Spinal cord (tissue), 10 donors: ENCODE results near the gene SERPINB6. TPM values are rescaled to one million over a fixed set of nuclear protein-coding genes. Genes with fewer than 3 reads are reported as not detected.
A peak's percentile ranks its signal among the peaks of the same experiment; 100 is the strongest.

Source experiments
- DNase-seq, 6 donors: peaks; one replicate each; pipeline versions ENCODE4 v3.0.0 to v3.0.0-alpha.2; 2013 to 2015; ENCODE audit warnings: low spot score in 6 of 6, low read depth in 4 of 6
- H3K27ac ChIP-seq: one replicate; pipeline ENCODE4 v1.5.1; 2013; ENCODE audit warnings: low read depth, low read length, control low read depth
- H3K27me3 ChIP-seq: one replicate; pipeline ENCODE4 v1.6.1; 2013; ENCODE audit warnings: low read length; ENCODE audit not compliant: control insufficient read depth, insufficient read depth
- H3K36me3 ChIP-seq: one replicate; pipeline ENCODE4 v1.6.1; 2013; ENCODE audit warnings: low read length; ENCODE audit not compliant: control insufficient read depth, insufficient read depth
- H3K4me1 ChIP-seq: one replicate; pipeline ENCODE4 v1.6.1; 2013; ENCODE audit warnings: low read length; ENCODE audit not compliant: control insufficient read depth, insufficient read depth
- H3K4me3 ChIP-seq: one replicate; pipeline ENCODE4 v1.5.1; 2013; ENCODE audit warnings: low read depth, low read length, control low read depth
- H3K9me3 ChIP-seq: one replicate; pipeline ENCODE4 v1.6.1; 2013; ENCODE audit warnings: low read length; ENCODE audit not compliant: control insufficient read depth, insufficient read depth
- WGBS: methylation state at CpG from one replicate; pipeline ENCODE4 v1.1.5; 2013; ENCODE audit warnings: missing lambda C conversion rate; ENCODE audit not compliant: insufficient coverage; 5-methylcytosine and 5-hydroxymethylcytosine counted together
- polyA plus RNA-seq, 2 donors: library from polyadenylated mRNA; unstranded; fragments of 120-200 nt; gene quantifications; one replicate each; pipeline ENCODE4 v1.2.1, GENCODE V29; 2013; ENCODE audit not compliant: insufficient read length in 2 of 2
- total RNA-seq, 2 donors: library from RNA; depleted of rRNA in 1 of 2; stranded (reverse); fragments of 120-200 nt in 1 of 2; fragments of >200 nt in 1 of 2; gene quantifications; one replicate each; pipeline versions ENCODE4 v1.2.3 to v1.2.4, GENCODE V29; 2013 to 2014
- donor health status: healthy.

SERPINB6 gene
- total and polyA plus RNA-seq, 4 donors, result 43.1 to 82.5 (median 76.8) TPM

DNA sequence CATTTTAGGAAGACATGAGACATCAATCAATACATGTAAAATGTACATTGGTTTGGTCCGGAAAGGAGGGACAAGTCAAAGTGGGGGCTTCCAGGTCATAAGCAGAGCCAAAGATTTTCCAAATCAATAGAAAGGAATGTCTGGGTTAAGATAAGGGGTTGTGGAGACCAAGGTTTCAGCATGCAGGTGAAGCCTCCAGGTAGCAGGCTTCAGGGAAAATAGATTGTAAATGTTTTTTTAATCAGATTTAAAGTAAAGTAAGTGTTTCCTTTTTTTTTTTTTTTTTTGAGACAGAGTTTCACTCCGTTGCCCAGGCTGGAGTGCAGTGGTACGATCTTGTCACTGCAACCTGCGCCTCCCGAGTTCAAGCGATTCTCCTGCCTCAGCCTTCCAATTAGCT, 51.5 kb downstream of the SERPINB6 start:
- DNase-seq, result no peak
- Histone ChIP-seq H3K36me3 (no peaks in the 10 kb centered on the region), H3K9me3 (no peaks in the 10 kb centered on the region), H3K27ac (no peak overlapping the region), H3K4me3 (no peak overlapping the region), H3K4me1 (peaks cover 4% of the 10 kb centered on the region), H3K27me3 (no peaks in the 10 kb centered on the region)
- WGBS, result 94% methylated on average over 5 of the region's 6 CpGs

DNA sequence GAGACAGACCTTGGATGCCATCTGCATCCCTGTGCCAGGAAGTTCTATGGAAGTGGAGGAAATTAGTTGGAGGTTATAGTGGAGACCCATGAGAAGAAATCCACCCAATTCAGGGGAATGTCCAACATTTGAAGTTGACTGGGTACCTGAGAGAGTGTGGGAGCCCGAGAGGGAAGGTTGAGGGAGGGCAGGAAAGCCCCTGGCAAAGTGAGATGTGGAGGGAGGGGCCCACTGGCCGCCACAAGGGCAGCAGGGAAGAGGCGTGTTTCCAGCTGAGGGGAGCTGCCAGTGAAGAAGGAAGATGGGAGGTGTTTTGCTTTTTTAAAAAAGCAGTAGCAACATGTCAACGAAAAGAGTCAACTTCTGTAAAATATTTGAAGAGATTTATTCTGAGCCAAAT, 52.0 kb downstream of the SERPINB6 start:
- Histone ChIP-seq H3K4me3 (no peak overlapping the region), H3K27ac (no peak overlapping the region), H3K27me3 (no peaks in the 10 kb centered on the region), H3K9me3 (no peaks in the 10 kb centered on the region), H3K4me1 (peaks cover 4% of the 10 kb centered on the region), H3K36me3 (no peaks in the 10 kb centered on the region)
- WGBS, result 86% methylated on average over 4 of the region's 4 CpGs
- no peak for DNase-seq

DNA sequence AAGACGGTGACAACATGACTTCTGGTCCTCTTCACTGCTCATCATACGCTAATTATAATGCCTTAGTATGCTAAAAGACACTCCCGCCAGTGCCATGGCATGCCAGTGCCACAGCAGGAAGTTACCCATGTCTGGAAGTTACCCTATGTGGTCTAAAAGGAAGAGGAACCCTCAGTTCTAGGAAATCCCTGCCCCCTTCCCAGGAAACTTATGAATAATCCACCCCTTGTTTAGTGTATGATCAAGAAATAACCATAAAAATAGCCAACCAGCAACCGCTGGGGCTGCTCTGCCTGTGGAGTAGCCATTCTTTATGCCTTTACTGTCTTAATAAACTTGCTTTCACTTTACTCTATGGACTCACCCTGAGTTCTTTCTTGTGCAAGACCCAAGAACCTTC, 52.4 kb downstream of the SERPINB6 start:
- Histone ChIP-seq H3K4me3 (no peak overlapping the region), H3K27ac (no peak overlapping the region), H3K36me3 (no peaks in the 10 kb centered on the region), H3K9me3 (no peaks in the 10 kb centered on the region), H3K4me1 (peaks cover 4% of the 10 kb centered on the region), H3K27me3 (no peaks in the 10 kb centered on the region)
- no peak for DNase-seq
- WGBS, result 80% methylated on average over 1 of the region's 4 CpGs

DNA sequence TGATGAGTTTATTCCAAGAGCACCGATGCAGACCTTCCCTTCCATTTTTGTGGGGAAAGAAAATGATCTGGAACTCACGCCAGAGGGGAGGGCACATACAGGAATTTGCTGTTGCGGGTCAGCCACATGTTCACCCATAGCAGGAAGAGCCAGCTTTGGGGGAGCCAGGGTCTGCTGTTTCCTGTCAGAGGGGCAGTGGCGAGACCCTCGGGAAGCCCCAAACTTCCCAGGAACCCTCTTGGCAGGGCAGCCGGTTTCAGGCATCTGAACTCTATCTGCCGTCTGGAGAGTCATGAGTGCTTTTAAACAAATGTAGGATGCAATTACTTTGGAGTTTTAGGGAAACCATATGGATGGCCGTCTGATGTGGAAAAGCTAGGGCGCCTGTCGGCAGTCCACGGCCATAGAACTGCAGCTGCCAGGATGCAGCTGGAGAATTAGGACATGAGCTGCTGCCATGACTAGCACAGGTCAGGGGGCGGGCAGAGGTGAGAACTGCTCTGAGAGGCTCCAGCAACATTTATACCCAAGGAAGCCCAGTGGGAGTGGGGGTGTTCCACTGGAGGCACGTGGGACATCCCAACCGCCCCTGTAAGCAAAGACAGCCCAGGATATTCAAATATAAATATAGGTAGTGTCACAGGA, 53.4 kb downstream of the SERPINB6 start:
- no peak overlapping the region for H3K27ac ChIP-seq
- H3K9me3 ChIP-seq, result no peaks in the 10 kb centered on the region
- WGBS, result 89% methylated on average over 12 of the region's 14 CpGs
- no peaks in the 10 kb centered on the region for H3K36me3 ChIP-seq
- H3K27me3 ChIP-seq, result no peaks in the 10 kb centered on the region
- no peak for DNase-seq
- no peak overlapping the region for H3K4me3 ChIP-seq
- peaks cover 4% of the 10 kb centered on the region for H3K4me1 ChIP-seq

DNA sequence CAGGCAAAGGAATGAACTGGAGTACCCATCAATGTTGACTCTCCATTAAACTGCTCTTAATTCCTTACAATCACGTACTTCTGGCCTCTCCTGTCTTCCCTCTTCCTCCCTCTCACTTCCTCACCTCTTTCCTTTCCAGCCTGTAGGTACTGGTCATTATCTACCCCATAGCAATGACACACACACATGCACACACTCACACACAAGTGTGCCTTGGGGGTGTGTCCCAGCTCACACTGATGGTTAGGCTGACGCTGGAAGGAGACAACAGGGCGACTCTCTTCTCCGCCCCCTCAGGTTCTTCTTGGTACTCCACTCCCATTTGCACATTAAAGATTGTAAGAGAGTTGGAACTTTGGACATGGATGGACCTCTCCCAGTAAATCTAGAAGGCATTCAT, 54.3 kb downstream of the SERPINB6 start:
- 64% methylated on average over 1 of the region's 4 CpGs for WGBS
- DNase-seq, result no peak
- no peaks in the 10 kb centered on the region for H3K27me3 ChIP-seq
- no peaks in the 10 kb centered on the region for H3K9me3 ChIP-seq
- no peaks in the 10 kb centered on the region for H3K36me3 ChIP-seq
- no peak overlapping the region for H3K27ac ChIP-seq
- H3K4me1 ChIP-seq, result peaks cover 4% of the 10 kb centered on the region
- H3K4me3 ChIP-seq, result no peak overlapping the region

DNA sequence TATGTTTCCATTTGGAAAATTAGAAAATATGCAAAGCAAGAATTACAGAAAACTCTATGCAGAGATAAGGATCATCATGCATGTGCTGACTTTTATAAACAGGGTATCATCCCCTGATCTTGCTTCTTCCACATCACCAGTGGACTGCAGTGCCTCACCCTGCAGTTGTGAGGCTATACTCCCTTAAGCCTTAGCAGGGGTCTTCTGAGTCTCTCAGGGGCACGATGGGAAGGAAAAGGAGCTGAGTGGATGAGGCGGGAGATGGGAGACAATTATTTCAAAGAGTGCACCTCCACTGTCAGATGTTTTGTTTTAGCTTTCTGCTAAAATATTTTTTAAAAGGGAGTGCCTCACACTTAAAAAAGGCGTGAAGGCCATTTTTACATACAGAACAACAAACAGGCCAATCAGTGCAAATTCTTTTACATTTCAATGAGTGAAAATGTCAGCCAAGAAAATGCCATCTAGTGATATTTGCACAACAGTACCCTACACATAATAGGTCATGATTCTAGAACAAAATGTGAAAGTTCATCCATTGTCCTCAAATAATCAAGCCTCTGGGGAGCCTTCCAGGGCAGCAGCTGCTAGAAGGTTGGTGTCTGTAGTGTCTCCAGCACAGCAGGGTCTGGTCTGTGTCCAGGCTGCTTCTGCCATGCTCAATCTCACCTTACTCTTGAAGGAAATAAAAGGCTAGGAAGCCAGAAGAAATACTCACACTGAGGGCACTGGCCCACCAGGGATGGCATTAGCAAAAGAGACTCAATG, 55.0 kb downstream of the SERPINB6 start:
- peak in 1 of 6 donors; percentile 30 for DNase-seq
- Histone ChIP-seq H3K4me1 (peaks cover 4% of the 10 kb centered on the region), H3K36me3 (no peaks in the 10 kb centered on the region), H3K4me3 (no peak overlapping the region), H3K9me3 (no peaks in the 10 kb centered on the region), H3K27ac (no peak overlapping the region), H3K27me3 (no peaks in the 10 kb centered on the region)
- 100% methylated on average over 1 of the region's 3 CpGs for WGBS

DNA sequence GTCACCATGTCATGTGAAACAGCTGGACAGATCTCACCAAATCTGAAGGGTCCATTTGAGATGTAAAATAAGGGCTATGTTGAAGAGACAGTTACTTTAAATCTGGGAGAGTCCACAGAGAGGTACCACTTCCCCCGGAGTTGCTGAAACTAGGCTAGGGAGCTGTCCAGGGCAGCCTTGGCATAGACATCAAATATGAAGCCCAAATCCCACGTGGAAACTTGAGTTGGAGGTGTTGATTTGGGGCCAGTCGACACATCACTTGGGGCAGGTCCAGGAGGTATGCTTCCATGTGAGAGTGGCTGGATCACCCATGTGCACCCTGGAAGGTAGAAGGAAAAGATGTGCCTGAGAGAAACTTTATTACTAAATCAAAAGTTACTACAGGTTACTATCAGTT, 56.2 kb downstream of the SERPINB6 start:
- no peaks in the 10 kb centered on the region for H3K36me3 ChIP-seq
- peaks cover 4% of the 10 kb centered on the region for H3K4me1 ChIP-seq
- no peak for DNase-seq
- WGBS, result 78% methylated on average over 2 of the region's 3 CpGs
- no peaks in the 10 kb centered on the region for H3K9me3 ChIP-seq
- H3K27ac ChIP-seq, result no peak overlapping the region
- no peaks in the 10 kb centered on the region for H3K27me3 ChIP-seq
- H3K4me3 ChIP-seq, result no peak overlapping the region

DNA sequence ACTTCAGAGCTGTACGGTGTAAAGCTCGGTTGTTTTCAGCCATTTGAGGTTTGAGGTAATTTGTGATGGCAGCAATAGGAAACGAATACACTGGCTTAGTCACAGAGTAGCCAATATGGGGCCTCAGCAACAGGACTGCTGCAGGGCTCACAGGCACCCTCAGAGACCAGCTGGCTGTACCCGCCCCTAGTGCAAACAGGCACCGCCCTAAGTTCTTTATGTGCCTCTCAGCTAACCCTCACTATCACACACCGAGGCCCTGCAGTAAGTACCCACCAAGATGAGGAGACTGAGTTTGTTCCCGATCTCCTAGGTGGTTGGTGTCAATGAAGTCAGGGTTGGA, 57.1 kb downstream of the SERPINB6 start:
- WGBS, result 94% methylated on average over 2 of the region's 7 CpGs
- H3K4me3 ChIP-seq, result no peak overlapping the region
- H3K27me3 ChIP-seq, result no peaks in the 10 kb centered on the region
- no peaks in the 10 kb centered on the region for H3K36me3 ChIP-seq
- H3K27ac ChIP-seq, result no peak overlapping the region
- peaks cover 4% of the 10 kb centered on the region for H3K4me1 ChIP-seq
- no peaks in the 10 kb centered on the region for H3K9me3 ChIP-seq
- DNase-seq, result no peak

DNA sequence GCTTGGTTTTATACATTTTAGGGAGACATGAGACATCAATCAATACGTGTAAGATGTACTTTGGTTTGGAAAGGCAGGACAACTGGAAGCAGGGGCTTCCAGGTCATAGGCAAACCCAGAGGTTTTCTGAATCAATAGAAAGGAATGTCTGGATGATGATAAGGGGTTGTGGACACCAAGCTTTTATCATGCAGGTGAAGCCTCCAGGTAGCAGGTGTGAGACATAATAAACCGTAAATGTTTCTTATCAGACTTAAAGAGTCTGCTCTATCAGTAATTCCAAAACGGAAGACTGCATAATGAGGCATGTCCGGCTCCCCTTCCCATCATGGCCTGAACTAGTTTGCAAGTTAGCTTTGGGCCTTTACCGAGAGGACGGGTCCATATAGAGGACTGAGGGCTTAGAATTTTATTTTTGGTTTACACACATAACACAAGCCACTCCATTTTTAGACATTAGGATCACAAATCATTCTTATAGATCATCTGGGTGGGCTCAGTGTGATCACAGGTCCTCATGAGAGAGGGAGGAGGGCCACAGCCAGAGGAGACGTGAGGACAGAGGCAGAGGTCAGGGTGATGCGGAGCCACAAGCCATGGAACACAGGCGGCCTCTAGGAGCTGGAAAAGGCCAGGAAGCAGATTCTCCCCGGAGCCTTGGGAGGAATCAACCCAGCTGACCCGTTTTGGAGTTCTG, 57.6 kb downstream of the SERPINB6 start:
- no peaks in the 10 kb centered on the region for H3K9me3 ChIP-seq
- no peak overlapping the region for H3K27ac ChIP-seq
- H3K27me3 ChIP-seq, result no peaks in the 10 kb centered on the region
- H3K36me3 ChIP-seq, result no peaks in the 10 kb centered on the region
- H3K4me3 ChIP-seq, result no peak overlapping the region
- 94% methylated on average over 6 of the region's 11 CpGs for WGBS
- peaks cover 4% of the 10 kb centered on the region for H3K4me1 ChIP-seq
- DNase-seq, result no peak
